A673 (cell line): ENCODE measurements around the gene TMUB2. TPM values are rescaled to one million over a fixed set of nuclear protein-coding genes. Genes with fewer than 3 reads are reported as not detected.

ENCODE experiments used
- BruUV-seq: library from RNA; stranded (reverse); fragments of 400-500 nt; replicated peaks from 2 replicates; lab custom pipeline; 2021; lab: Mats Ljungman, UMichigan
- CTCF ChIA-PET: fragments of 300-600 bp; sonication (Branson Sonifier 250); formaldehyde crosslinking; loops from one replicate; lab custom pipeline; 2022; ENCODE audit warnings: antibody characterized with exemption; lab: Charles Lee
- POLR2A ChIA-PET: fragments of 300-600 bp; sonication (Branson Sonifier 250); formaldehyde crosslinking; loops from one replicate; lab custom pipeline; 2022; ENCODE audit warnings: antibody characterized with exemption; ENCODE audit not compliant: low non-redundant PET; lab: Charles Lee
- DNase-seq: peaks from one replicate; pipeline ENCODE4 v3.0.0-alpha.2; 2015; ENCODE audit warnings: low spot score
- H3K27ac ChIP-seq: fragments of 200-600 bp; sonication (generic); 2 replicates; pipeline ENCODE4 v1.5.1; 2016; ENCODE audit warnings: mixed run types, low read depth, mild to moderate bottlenecking, mixed read lengths, antibody characterized with exemption, low read length; ENCODE audit not compliant: poor library complexity, severe bottlenecking
- H3K27me3 ChIP-seq: fragments of 200-600 bp; sonication (generic); replicated peaks from 2 replicates; pipeline ENCODE4 v1.6.1; 2017; ENCODE audit warnings: mixed run types, low read depth, mild to moderate bottlenecking, mixed read lengths, antibody characterized with exemption, low read length; ENCODE audit not compliant: insufficient read depth, poor library complexity
- H3K36me3 ChIP-seq: fragments of 200-600 bp; sonication (generic); 2 replicates; pipeline ENCODE4 v1.6.1; 2016; ENCODE audit warnings: mixed run types, mild to moderate bottlenecking, mixed read lengths, antibody characterized with exemption, low read length; ENCODE audit not compliant: insufficient read depth, poor library complexity, severe bottlenecking
- H3K4me1 ChIP-seq: fragments of 200-600 bp; sonication (generic); 2 replicates; pipeline ENCODE4 v1.6.1; 2017; ENCODE audit warnings: mixed run types, mild to moderate bottlenecking, mixed read lengths, antibody characterized with exemption, low read length; ENCODE audit not compliant: insufficient read depth, poor library complexity, severe bottlenecking
- H3K4me3 ChIP-seq: fragments of 200-600 bp; sonication (generic); 2 replicates; pipeline ENCODE4 v1.5.1; 2016; ENCODE audit warnings: low read depth, mixed run types, mild to moderate bottlenecking, mixed read lengths, low read length; ENCODE audit not compliant: poor library complexity, severe bottlenecking
- H3K9me3 ChIP-seq: fragments of 200-600 bp; sonication (generic); 2 replicates; pipeline ENCODE4 v1.6.1; 2016; ENCODE audit warnings: mixed run types, low read depth, mild to moderate bottlenecking, mixed read lengths, antibody characterized with exemption, low read length; ENCODE audit not compliant: poor library complexity, severe bottlenecking
- EZH2 ChIP-seq: fragments of 200-600 bp; sonication (generic); IDR thresholded peaks from 2 replicates; pipeline ENCODE4 v1.6.1; 2017; ENCODE audit warnings: borderline replicate concordance, low read depth, mild to moderate bottlenecking, mixed read lengths, antibody characterized with exemption, low read length; ENCODE audit not compliant: poor library complexity, severe bottlenecking
- intact Hi-C: fragments of 100-400 bp; cut with micrococcal nuclease; formaldehyde crosslinking; loops from one replicate; pipeline ENCODE4 v1.10.0; 2022; ENCODE audit not compliant: unreplicated experiment
- total RNA-seq: library from RNA; stranded (reverse); gene quantifications from 2 replicates; pipeline ENCODE4 v1.2.3, GENCODE V29; 2021
- TF ChIP-seq, protein P1 (sequence below): fragments of 300-800, 200-600 bp; sonication (generic); conservative IDR thresholded peaks from 2 replicates; pipeline ENCODE4 v1.5.1; 2017; ENCODE audit warnings: low read depth, mild to moderate bottlenecking, antibody characterized with exemption, low read length, moderate library complexity, mixed read lengths

Gene TMUB2
- total RNA-seq, 1 experiment from 2014 or later: 13.0 TPM

DNA sequence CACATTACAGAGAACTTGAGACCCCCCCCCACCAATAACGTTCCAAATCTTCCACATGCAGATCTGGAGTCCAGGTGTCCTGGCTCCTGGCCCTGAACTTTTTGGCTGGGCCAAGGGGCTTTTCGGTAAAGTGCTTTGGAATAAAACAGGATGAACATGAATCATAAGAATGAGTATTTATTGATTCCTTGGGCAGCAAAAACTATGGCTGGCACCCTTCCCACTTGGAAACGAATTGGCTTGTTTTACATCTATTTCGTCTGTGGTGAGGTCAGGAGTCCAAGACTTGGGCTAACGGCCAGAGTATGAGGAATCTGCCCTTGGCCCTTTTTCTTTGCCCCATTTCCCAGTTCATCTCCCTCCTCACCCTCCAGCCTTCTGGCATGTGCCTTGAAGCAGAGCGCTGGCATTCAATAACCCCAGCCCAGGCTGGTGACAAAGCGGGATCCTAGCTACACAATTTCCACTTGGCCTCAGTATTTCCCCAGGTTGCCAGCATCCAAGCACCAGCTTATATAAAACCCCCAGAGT lies 36.8 kb downstream of the TMUB2 start:
- ChIA-PET CTCF (no interaction called here), POLR2A (no interaction called here)
- H3K4me3 ChIP-seq: no peak overlapping the region
- no peaks in the 10 kb centered on the region for H3K36me3 ChIP-seq
- H3K4me1 ChIP-seq: no peaks in the 10 kb centered on the region
- intact Hi-C loops: loop anchor here (5.0 kb wide), 1 partner anchor 104 kb away; no protein-coding TSS in a partner anchor
- no peak for TF ChIP-seq EZH2
- BruUV-seq: TSS peak; percentile 25
- no peaks in the 10 kb centered on the region for H3K27me3 ChIP-seq
- H3K9me3 ChIP-seq: no peaks in the 10 kb centered on the region
- H3K27ac ChIP-seq: no peak overlapping the region
- DNase-seq: no peak

DNA sequence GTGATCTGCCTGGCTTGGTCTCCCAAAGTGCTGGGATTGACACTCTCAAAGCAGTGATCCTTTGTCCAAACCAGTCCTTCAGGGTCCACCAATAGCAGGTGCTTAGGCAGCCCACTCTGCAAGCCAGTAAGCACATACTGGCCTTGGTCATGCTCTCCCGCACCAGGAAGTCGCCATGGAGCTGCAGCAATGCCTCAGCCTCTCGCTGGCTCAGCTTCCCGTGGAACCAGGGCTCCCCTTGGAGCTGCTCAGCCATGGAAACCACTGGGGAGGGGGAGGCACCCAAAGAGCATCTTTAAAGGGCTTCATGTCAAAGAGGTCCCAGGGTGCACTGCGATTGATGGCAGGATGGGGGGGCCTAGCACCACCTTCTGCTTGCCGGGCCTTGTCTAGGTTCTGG lies 42.3 kb downstream of the TMUB2 start:
- CTCF ChIA-PET: no interaction called here
- no peak overlapping the region for H3K27ac ChIP-seq
- no peaks in the 10 kb centered on the region for H3K9me3 ChIP-seq
- POLR2A ChIA-PET: interaction anchor here (0.6 kb wide), 1 partner anchor 11 kb away, joined by 4 read pairs; no protein-coding TSS in a partner anchor
- TF ChIP-seq, protein P1, sequence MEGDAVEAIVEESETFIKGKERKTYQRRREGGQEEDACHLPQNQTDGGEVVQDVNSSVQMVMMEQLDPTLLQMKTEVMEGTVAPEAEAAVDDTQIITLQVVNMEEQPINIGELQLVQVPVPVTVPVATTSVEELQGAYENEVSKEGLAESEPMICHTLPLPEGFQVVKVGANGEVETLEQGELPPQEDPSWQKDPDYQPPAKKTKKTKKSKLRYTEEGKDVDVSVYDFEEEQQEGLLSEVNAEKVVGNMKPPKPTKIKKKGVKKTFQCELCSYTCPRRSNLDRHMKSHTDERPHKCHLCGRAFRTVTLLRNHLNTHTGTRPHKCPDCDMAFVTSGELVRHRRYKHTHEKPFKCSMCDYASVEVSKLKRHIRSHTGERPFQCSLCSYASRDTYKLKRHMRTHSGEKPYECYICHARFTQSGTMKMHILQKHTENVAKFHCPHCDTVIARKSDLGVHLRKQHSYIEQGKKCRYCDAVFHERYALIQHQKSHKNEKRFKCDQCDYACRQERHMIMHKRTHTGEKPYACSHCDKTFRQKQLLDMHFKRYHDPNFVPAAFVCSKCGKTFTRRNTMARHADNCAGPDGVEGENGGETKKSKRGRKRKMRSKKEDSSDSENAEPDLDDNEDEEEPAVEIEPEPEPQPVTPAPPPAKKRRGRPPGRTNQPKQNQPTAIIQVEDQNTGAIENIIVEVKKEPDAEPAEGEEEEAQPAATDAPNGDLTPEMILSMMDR: no peak
- TF ChIP-seq EZH2: no peak
- no peaks in the 10 kb centered on the region for H3K36me3 ChIP-seq
- H3K4me3 ChIP-seq: no peak overlapping the region
- no peak for DNase-seq
- no peaks in the 10 kb centered on the region for H3K4me1 ChIP-seq
- intact Hi-C loops: no loop called here
- no peaks in the 10 kb centered on the region for H3K27me3 ChIP-seq
- BruUV-seq: no TSS peak

DNA sequence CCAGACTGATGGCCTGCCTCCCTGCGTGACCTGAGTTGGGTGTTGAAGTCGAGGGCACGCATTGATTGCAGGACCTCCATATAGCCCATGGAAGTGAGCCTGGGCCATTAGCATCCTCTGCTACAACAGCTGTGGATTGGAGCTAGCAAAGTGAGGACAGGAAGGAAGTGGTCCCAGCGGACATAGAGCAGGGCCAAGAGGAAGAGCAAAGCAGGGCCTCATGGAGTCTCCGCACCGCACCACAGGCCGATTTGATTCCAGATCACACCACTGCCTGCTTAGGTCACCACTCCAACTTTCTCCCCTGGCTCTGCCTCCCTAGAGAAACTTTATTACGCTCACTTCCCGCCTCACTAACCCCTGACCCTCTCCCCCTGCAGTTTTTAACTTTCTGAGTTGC lies 43.4 kb downstream of the TMUB2 start:
- Histone ChIP-seq H3K4me3 (no peak overlapping the region), H3K4me1 (no peaks in the 10 kb centered on the region), H3K9me3 (no peaks in the 10 kb centered on the region), H3K27me3 (no peaks in the 10 kb centered on the region), H3K27ac (no peak overlapping the region), H3K36me3 (no peaks in the 10 kb centered on the region)
- POLR2A ChIA-PET: no interaction called here
- CTCF ChIA-PET: no interaction called here
- no TSS peak for BruUV-seq
- TF ChIP-seq EZH2: no peak
- intact Hi-C loops: no loop called here
- no peak for DNase-seq

DNA sequence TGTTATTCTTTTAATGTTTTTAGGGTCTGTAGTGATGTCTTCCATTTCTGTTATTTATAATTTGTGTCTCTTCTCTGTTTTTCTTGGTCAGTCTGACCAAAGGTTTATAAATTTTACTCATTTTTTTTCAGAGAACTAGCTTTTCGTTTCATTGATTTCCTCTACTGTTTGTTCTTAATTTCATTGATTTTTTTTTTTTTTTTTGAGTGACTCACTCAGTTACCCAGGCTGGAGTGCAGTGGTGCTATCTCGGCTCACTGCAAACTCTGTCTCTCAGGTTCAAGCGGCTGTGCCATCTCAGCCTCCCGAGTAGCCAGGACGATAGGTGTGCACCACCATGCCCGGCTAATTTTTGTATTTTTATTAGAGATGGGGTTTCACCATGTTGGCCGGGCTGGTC lies 45.3 kb downstream of the TMUB2 start:
- no peak overlapping the region for H3K4me3 ChIP-seq
- DNase-seq: no peak
- CTCF ChIA-PET: no interaction called here
- H3K27ac ChIP-seq: no peak overlapping the region
- no peak for TF ChIP-seq EZH2
- TF ChIP-seq, protein P1: no peak
- no TSS peak for BruUV-seq
- intact Hi-C loops: no loop called here
- no peaks in the 10 kb centered on the region for H3K36me3 ChIP-seq
- H3K27me3 ChIP-seq: no peaks in the 10 kb centered on the region
- POLR2A ChIA-PET: interaction anchor here (0.6 kb wide), 2 partner anchors 11 to 40 kb away, joined by 4 to 7 read pairs; no protein-coding TSS in a partner anchor
- no peaks in the 10 kb centered on the region for H3K4me1 ChIP-seq
- no peaks in the 10 kb centered on the region for H3K9me3 ChIP-seq
